Mesenchymal stem cell (in vitro differentiated cells and primary cell): Measurements from ENCODE around the gene SF3A2.

Experiments used
- DNase-seq: peaks from one replicate; pipeline ENCODE4 v3.0.0-alpha.2; 2013
- H2AFZ ChIP-seq: one replicate; pipeline ENCODE4 v1.6.1; 2013; ENCODE audit warnings: low read depth, mild to moderate bottlenecking, control low read depth, inconsistent platforms, low read length, moderate library complexity
- H2AK5ac ChIP-seq: 2 replicates; pipeline ENCODE4 v1.6.1; 2013; ENCODE audit warnings: low read length, moderate library complexity, mild to moderate bottlenecking, inconsistent platforms; ENCODE audit not compliant: severe bottlenecking
- H2BK120ac ChIP-seq: one replicate; pipeline ENCODE4 v1.6.1; 2013; ENCODE audit warnings: low read depth, mild to moderate bottlenecking, inconsistent platforms, low read length, moderate library complexity
- H2BK12ac ChIP-seq, 2 experiments: one replicate each; pipeline ENCODE4 v1.6.1; 2013; ENCODE audit warnings: inconsistent platforms in 2 of 2, low read length in 2 of 2, mild to moderate bottlenecking in 2 of 2, moderate library complexity in 2 of 2, control low read depth in 1 of 2
- H2BK15ac ChIP-seq: one replicate; pipeline ENCODE4 v1.6.1; 2013; ENCODE audit warnings: mild to moderate bottlenecking, low read depth, inconsistent platforms; ENCODE audit not compliant: poor library complexity, severe bottlenecking
- H2BK5ac ChIP-seq: 2 replicates; pipeline ENCODE4 v1.6.1; 2013; ENCODE audit warnings: low read depth, mild to moderate bottlenecking, low read length, control low read depth, inconsistent platforms; ENCODE audit not compliant: poor library complexity, severe bottlenecking
- H3K14ac ChIP-seq, 2 experiments: one replicate each; pipeline ENCODE4 v1.6.1; 2013; ENCODE audit warnings: inconsistent platforms in 2 of 2, low read length in 2 of 2, control low read depth in 1 of 2, mild to moderate bottlenecking in 1 of 2, moderate library complexity in 1 of 2
- H3K18ac ChIP-seq, 2 experiments: one replicate each; pipeline ENCODE4 v1.6.1; 2013; ENCODE audit warnings: inconsistent platforms in 2 of 2, low read length in 2 of 2, control low read depth in 1 of 2, low read depth in 1 of 2, mild to moderate bottlenecking in 1 of 2
- H3K23ac ChIP-seq, 2 experiments: one replicate each; pipeline ENCODE4 v1.6.1; 2013; ENCODE audit warnings: inconsistent platforms in 2 of 2, low read length in 2 of 2, mild to moderate bottlenecking in 2 of 2, moderate library complexity in 2 of 2, control low read depth in 1 of 2
- H3K27ac ChIP-seq: 2 replicates; pipeline ENCODE4 v1.5.1; 2013; ENCODE audit warnings: mild to moderate bottlenecking, moderate library complexity, low read length, control low read depth, inconsistent platforms; ENCODE audit not compliant: poor library complexity, severe bottlenecking
- H3K27me3 ChIP-seq, 2 experiments: 2 replicates each; pipeline versions ENCODE4 v1.6.1 to v1.7.0; 2013; ENCODE audit warnings: low read length in 2 of 2, mild to moderate bottlenecking in 2 of 2, moderate library complexity in 2 of 2, control low read depth in 1 of 2, inconsistent platforms in 1 of 2; ENCODE audit not compliant: control insufficient read depth in 1 of 2, insufficient read depth in 1 of 2
- H3K36me3 ChIP-seq, 2 experiments: 2 replicates each; pipeline versions ENCODE4 v1.6.1 to v1.7.0; 2013; ENCODE audit warnings: low read length in 2 of 2, control low read depth in 1 of 2, inconsistent platforms in 1 of 2, low read depth in 1 of 2, mild to moderate bottlenecking in 1 of 2; ENCODE audit not compliant: insufficient read depth in 2 of 2, control insufficient read depth in 1 of 2
- H3K4ac ChIP-seq, 2 experiments: one replicate each; pipeline ENCODE4 v1.6.1; 2013; ENCODE audit warnings: inconsistent platforms in 2 of 2, low read length in 2 of 2, mild to moderate bottlenecking in 2 of 2, moderate library complexity in 2 of 2, control low read depth in 1 of 2, low read depth in 1 of 2
- H3K4me1 ChIP-seq: 2 replicates; pipeline ENCODE4 v1.6.1; 2013; ENCODE audit warnings: low read depth, low read length, control low read depth; ENCODE audit not compliant: control insufficient read depth, insufficient read depth
- H3K4me2 ChIP-seq: 2 replicates; pipeline ENCODE4 v1.6.1; 2013; ENCODE audit warnings: low read length, mild to moderate bottlenecking, inconsistent platforms; ENCODE audit not compliant: poor library complexity, severe bottlenecking
- H3K4me3 ChIP-seq, 2 experiments: 2 replicates each; pipeline versions ENCODE4 v1.5.1 to v1.7.0; 2013; ENCODE audit warnings: low read length in 2 of 2, mild to moderate bottlenecking in 2 of 2, control low read depth in 1 of 2, low read depth in 1 of 2; ENCODE audit not compliant: insufficient read depth in 1 of 2
- H3K79me1 ChIP-seq: replicated peaks from 2 replicates; pipeline ENCODE4 v1.6.1; 2013; ENCODE audit warnings: mild to moderate bottlenecking, control low read depth, low read length, inconsistent platforms; ENCODE audit not compliant: poor library complexity, severe bottlenecking
- H3K9ac ChIP-seq: 2 replicates; pipeline ENCODE4 v1.7.0; 2013; ENCODE audit warnings: mild to moderate bottlenecking, low read length, moderate library complexity
- H3K9me3 ChIP-seq: 2 replicates; pipeline ENCODE4 v1.7.0; 2013; ENCODE audit warnings: mild to moderate bottlenecking, low read length; ENCODE audit not compliant: control insufficient read depth
- H4K8ac ChIP-seq: one replicate; pipeline ENCODE4 v1.6.1; 2013; ENCODE audit warnings: inconsistent platforms, mild to moderate bottlenecking, low read length, moderate library complexity
- H4K91ac ChIP-seq: one replicate; pipeline ENCODE4 v1.6.1; 2013; ENCODE audit warnings: mild to moderate bottlenecking, low read length, inconsistent platforms
- WGBS: methylation state at CpG from one replicate; pipeline ENCODE4 v1.1.7; 2013; ENCODE audit warnings: mixed read lengths; 5-methylcytosine and 5-hydroxymethylcytosine counted together

The SF3A2 gene

GRCh38 chr19:2255982-2256685, 19.5 kb downstream of the SF3A2 start, which contains the start of gene JSRP1:
JSRP1 (minus strand) TSS chr19:2256417; CDS start chr19:2255314, 1,103 bp downstream.
- peaks cover 19% of the 10 kb centered on the region for H3K4me1 ChIP-seq
- no peak for DNase-seq
- no peak within 1 kb of the TSS for H3K18ac ChIP-seq
- H2BK5ac ChIP-seq, result no peak within 1 kb of the TSS
- no peak within 1 kb of the TSS for H2AFZ ChIP-seq
- no peak within 1 kb of the TSS for H3K14ac ChIP-seq
- peaks cover 10 to 33% of the 10 kb centered on the region in 2 experiments for H3K27me3 ChIP-seq
- H3K4me2 ChIP-seq, result no peak within 1 kb of the TSS
- no peak within 1 kb of the TSS for H2BK15ac ChIP-seq
- H3K27ac ChIP-seq, result no peak within 1 kb of the TSS
- H3K36me3 ChIP-seq, result peaks cover 0 to 15% of the 10 kb centered on the region in 2 experiments
- H3K4me3 ChIP-seq, result no peak within 1 kb of the TSS
- no peak within 1 kb of the TSS for H2AK5ac ChIP-seq
- no peaks in the 10 kb centered on the region for H3K9me3 ChIP-seq
- no peak within 1 kb of the TSS for H2BK120ac ChIP-seq
- 92% methylated on average over 24 of the region's 24 CpGs for WGBS
- peaks cover 2% of the 10 kb centered on the region for H3K79me1 ChIP-seq
- peak within 1 kb of the TSS; percentile 20 for H4K91ac ChIP-seq
- no peak within 1 kb of the TSS for H2BK12ac ChIP-seq
- H3K9ac ChIP-seq, result no peak within 1 kb of the TSS
- H3K4ac ChIP-seq, result no peak within 1 kb of the TSS
- peak within 1 kb of the TSS; percentile 32 for H4K8ac ChIP-seq
- no peak within 1 kb of the TSS for H3K23ac ChIP-seq

- Histone ChIP-seq H2AFZ (no peak overlapping the region), H4K8ac (no peak overlapping the region), H3K23ac (no peak overlapping the region), H2BK15ac (no peak overlapping the region), H3K27me3 (peaks cover 0 to 1% of the 10 kb centered on the region in 2 experiments), H3K9me3 (no peaks in the 10 kb centered on the region), H2BK120ac (no peak overlapping the region), H3K4me2 (no peak overlapping the region), H3K79me1 (no peaks in the 10 kb centered on the region), H3K18ac (no peak overlapping the region), H3K4me1 (peaks cover 4% of the 10 kb centered on the region), H2BK12ac (no peak overlapping the region), H3K4ac (no peak overlapping the region), H4K91ac (no peak overlapping the region), H3K27ac (no peak overlapping the region), H3K14ac (no peak overlapping the region), H3K36me3 (no peaks in the 10 kb centered on the region), H2BK5ac (no peak overlapping the region), H3K4me3 (no peak overlapping the region), H2AK5ac (no peak overlapping the region), H3K9ac (no peak overlapping the region)
- WGBS, result 89% methylated on average over 5 of the region's 5 CpGs
- no peak for DNase-seq
Measured at GRCh38 chr19:2259336-2259735, 22.7 kb downstream of the SF3A2 start.

GRCh38 chr19:2260341-2260805, 23.7 kb downstream of the SF3A2 start:
- Histone ChIP-seq H4K8ac (no peak overlapping the region), H3K4me1 (peaks cover 4% of the 10 kb centered on the region), H2AFZ (no peak overlapping the region), H2AK5ac (no peak overlapping the region), H3K27me3 (no peaks in the 10 kb centered on the region), H2BK120ac (no peak overlapping the region), H2BK5ac (no peak overlapping the region), H3K14ac (no peak overlapping the region), H3K4me2 (no peak overlapping the region), H3K18ac (no peak overlapping the region), H3K36me3 (no peaks in the 10 kb centered on the region), H3K9me3 (no peaks in the 10 kb centered on the region), H3K4me3 (peak overlapping the region in 1 of 2 experiments; percentile 38), H3K79me1 (no peaks in the 10 kb centered on the region), H2BK12ac (no peak overlapping the region), H3K9ac (peak overlapping the region; percentile 45), H4K91ac (no peak overlapping the region), H3K27ac (no peak overlapping the region), H2BK15ac (no peak overlapping the region), H3K23ac (no peak overlapping the region), H3K4ac (no peak overlapping the region)
- DNase-seq, result no peak
- 84% methylated on average over 11 of the region's 11 CpGs for WGBS

GRCh38 chr19:2261438-2262172, 25.0 kb downstream of the SF3A2 start:
- WGBS, result 53% methylated on average over 3 of the region's 7 CpGs
- H2BK5ac ChIP-seq, result no peak overlapping the region
- H3K9ac ChIP-seq, result no peak overlapping the region
- H4K91ac ChIP-seq, result no peak overlapping the region
- no peak overlapping the region for H3K4me2 ChIP-seq
- no peak overlapping the region for H2AK5ac ChIP-seq
- H3K36me3 ChIP-seq, result no peaks in the 10 kb centered on the region
- H3K27me3 ChIP-seq, result no peaks in the 10 kb centered on the region
- no peaks in the 10 kb centered on the region for H3K9me3 ChIP-seq
- H3K23ac ChIP-seq, result no peak overlapping the region
- no peak overlapping the region for H3K14ac ChIP-seq
- DNase-seq, result no peak
- peaks cover 8% of the 10 kb centered on the region for H3K4me1 ChIP-seq
- no peaks in the 10 kb centered on the region for H3K79me1 ChIP-seq
- H3K4ac ChIP-seq, result no peak overlapping the region
- no peak overlapping the region for H3K4me3 ChIP-seq
- no peak overlapping the region for H2AFZ ChIP-seq
- H4K8ac ChIP-seq, result no peak overlapping the region
- no peak overlapping the region for H3K27ac ChIP-seq
- no peak overlapping the region for H2BK120ac ChIP-seq
- H2BK15ac ChIP-seq, result no peak overlapping the region
- no peak overlapping the region for H2BK12ac ChIP-seq
- no peak overlapping the region for H3K18ac ChIP-seq
